ENCODE measurements around the gene PSMD1.

PSMD1 gene

DNA sequence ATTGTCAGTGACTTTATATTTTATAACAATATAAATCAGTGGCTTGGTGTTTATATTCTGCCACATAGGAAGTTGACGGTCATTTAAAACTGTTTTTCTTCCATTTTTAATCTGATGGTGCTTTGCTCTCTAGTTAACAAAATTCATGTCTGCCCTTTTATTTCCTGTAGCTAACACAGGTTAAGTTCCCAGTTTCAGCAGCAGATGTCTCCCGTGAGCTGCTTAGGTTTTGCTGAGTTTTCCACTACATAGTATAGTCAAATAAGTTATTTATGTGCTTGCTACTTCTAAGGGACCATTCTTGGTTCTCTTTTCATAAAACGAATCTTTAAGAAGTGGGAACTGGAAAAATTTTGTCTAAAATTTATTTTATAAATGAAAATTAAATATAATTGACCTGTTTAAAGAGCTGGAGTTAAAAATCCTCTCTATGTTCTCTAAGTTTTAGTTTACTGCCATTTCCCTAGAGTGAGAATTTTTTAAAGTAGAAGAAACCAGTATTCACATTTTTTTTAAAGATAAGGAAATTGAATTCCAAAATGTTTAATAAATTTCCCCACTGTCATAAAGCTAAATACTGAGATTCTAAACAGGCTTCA lies 47.5 kb downstream of the PSMD1 start:
- peak; percentile 65 for DNase-seq
- H3K4me3 Mint-ChIP-seq = no peak overlapping the region
- peak overlapping the region; percentile 18 for H3K27ac Mint-ChIP-seq
- no peaks in the 10 kb centered on the region for H3K4me1 Mint-ChIP-seq
- H3K36me3 Mint-ChIP-seq (ENCODE audit: low read depth) = peaks cover 33% of the 10 kb centered on the region
- no peaks in the 10 kb centered on the region for H3K27me3 Mint-ChIP-seq (ENCODE audit: low read depth, poor library complexity)
- TF ChIP-seq, protein P1, sequence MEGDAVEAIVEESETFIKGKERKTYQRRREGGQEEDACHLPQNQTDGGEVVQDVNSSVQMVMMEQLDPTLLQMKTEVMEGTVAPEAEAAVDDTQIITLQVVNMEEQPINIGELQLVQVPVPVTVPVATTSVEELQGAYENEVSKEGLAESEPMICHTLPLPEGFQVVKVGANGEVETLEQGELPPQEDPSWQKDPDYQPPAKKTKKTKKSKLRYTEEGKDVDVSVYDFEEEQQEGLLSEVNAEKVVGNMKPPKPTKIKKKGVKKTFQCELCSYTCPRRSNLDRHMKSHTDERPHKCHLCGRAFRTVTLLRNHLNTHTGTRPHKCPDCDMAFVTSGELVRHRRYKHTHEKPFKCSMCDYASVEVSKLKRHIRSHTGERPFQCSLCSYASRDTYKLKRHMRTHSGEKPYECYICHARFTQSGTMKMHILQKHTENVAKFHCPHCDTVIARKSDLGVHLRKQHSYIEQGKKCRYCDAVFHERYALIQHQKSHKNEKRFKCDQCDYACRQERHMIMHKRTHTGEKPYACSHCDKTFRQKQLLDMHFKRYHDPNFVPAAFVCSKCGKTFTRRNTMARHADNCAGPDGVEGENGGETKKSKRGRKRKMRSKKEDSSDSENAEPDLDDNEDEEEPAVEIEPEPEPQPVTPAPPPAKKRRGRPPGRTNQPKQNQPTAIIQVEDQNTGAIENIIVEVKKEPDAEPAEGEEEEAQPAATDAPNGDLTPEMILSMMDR (IDR thresholded peaks at IDR 0.05) = peak; percentile 85
- H3K9me3 Mint-ChIP-seq = peaks cover 21% of the 10 kb centered on the region

DNA sequence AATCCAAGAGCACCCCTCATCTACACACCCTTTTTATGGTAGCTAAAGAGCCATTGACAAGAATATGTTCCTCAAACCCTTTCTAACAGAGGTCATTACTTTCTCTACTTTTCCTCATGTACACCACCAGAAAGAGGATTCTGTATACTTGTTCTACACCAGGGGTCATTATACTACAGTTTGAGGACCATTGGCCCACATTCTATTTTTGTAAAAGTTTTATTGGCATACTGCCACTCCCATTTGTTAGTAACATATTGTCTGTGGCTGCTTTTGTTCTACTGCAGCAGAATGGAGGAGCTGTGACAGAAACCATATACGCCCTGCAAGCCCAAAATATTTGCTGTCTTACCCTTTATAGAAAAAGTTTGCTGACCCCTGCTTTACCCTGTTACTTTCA lies 53.9 kb downstream of the PSMD1 start:
- no peak for DNase-seq
- H3K9me3 Mint-ChIP-seq = no peaks in the 10 kb centered on the region
- H3K27me3 Mint-ChIP-seq (ENCODE audit: low read depth, poor library complexity) = no peaks in the 10 kb centered on the region
- H3K36me3 Mint-ChIP-seq (ENCODE audit: low read depth) = peaks cover 41% of the 10 kb centered on the region
- TF ChIP-seq, protein P1 (IDR thresholded peaks at IDR 0.05) = no peak
- no peaks in the 10 kb centered on the region for H3K4me1 Mint-ChIP-seq
- no peak overlapping the region for H3K27ac Mint-ChIP-seq
- no peak overlapping the region for H3K4me3 Mint-ChIP-seq

DNA sequence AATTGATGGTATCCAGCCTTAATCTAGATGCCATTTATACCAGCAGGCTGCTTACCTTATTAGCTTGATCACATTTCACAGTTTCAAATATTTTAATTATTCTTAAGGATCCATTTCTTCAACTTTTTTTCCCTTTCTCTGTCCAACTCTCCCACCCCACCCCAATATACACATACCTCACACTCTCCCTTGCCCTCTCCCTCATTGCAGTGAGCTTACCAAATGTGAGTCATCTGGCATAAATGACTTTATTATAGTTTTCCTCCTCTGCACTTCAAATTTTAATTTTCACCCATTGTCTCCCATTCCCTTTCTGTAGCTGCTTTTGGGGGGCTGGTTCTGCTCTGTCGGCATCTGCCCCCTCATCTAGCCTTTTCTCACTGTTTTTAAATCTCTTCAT lies 55.3 kb downstream of the PSMD1 start:
- H3K9me3 Mint-ChIP-seq = no peaks in the 10 kb centered on the region
- TF ChIP-seq, protein P1 (IDR thresholded peaks at IDR 0.05) = no peak
- H3K4me1 Mint-ChIP-seq = no peaks in the 10 kb centered on the region
- no peak for DNase-seq
- H3K27ac Mint-ChIP-seq = peak overlapping the region; percentile 90
- H3K27me3 Mint-ChIP-seq (ENCODE audit: low read depth, poor library complexity) = no peaks in the 10 kb centered on the region
- no peak overlapping the region for H3K4me3 Mint-ChIP-seq
- peaks cover 41% of the 10 kb centered on the region for H3K36me3 Mint-ChIP-seq (ENCODE audit: low read depth)

DNA sequence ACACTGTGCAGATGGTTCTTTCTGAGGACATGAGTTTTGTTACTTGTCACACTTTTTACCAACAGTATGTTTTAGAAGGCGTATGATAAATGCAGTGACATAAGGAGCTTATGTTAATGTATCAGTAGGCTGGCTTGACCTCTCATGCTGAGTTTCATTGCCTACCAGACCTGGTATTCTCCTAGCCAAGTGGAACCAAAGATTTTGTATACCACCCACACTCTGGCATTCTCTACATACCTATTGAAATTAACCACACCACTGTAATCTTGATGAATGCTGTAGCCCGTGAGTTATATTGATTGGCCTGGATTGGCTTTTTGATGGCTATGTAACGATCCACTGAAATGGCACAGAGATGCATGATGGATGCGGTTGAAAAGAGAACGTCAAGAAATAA lies 56.8 kb downstream of the PSMD1 start:
- Mint-ChIP-seq H3K36me3 (ENCODE audit: low read depth) (peaks cover 38% of the 10 kb centered on the region), H3K27me3 (ENCODE audit: low read depth, poor library complexity) (no peaks in the 10 kb centered on the region), H3K4me3 (no peak overlapping the region), H3K27ac (no peak overlapping the region), H3K4me1 (peaks cover 11% of the 10 kb centered on the region), H3K9me3 (no peaks in the 10 kb centered on the region)
- DNase-seq = no peak
- TF ChIP-seq, protein P1 (IDR thresholded peaks at IDR 0.05) = no peak

DNA sequence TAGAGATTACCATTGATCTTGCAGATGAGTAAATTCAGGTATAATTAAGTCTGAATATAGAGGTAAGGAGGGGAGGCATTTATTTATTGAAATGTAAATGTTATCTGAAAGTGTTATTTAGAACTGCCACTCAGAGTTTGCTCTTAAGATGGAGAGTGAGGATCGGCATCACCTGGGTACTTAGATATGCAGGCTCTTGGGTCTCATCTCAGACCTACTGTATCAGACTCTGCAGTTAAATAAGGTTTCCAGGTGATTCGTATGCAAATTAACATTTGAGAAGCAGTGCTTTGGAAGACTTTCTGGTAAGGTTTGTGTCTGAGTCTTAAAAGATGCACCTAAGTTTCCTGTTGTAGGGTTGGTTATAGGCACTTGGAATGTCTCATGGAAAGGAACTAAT lies 59.0 kb downstream of the PSMD1 start:
- Mint-ChIP-seq H3K27ac (peak overlapping the region; percentile 27), H3K9me3 (no peaks in the 10 kb centered on the region), H3K27me3 (ENCODE audit: low read depth, poor library complexity) (no peaks in the 10 kb centered on the region), H3K4me3 (no peak overlapping the region), H3K36me3 (ENCODE audit: low read depth) (peaks cover 23% of the 10 kb centered on the region), H3K4me1 (peaks cover 25% of the 10 kb centered on the region)
- TF ChIP-seq, protein P1 (IDR thresholded peaks at IDR 0.05) = no peak
- no peak for DNase-seq

DNA sequence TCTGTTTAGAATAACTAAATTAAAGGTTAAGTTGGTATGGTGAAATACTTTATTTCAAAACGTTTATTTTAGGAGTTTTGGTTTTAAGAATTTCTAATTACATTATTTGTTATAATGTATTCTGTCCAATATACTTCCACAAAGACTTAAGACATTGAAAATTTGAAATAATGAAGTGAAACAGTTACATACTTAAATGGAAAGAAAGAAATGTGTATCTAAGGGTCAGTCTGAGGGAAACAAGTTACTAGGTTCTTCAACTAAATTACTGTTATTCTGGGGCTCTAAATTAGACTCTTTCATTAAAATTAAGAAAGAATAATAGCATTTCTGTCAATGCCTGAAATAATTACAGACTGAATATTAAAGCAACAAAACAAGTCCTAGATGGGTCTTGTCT lies 60.5 kb downstream of the PSMD1 start:
- H3K9me3 Mint-ChIP-seq = no peaks in the 10 kb centered on the region
- H3K4me3 Mint-ChIP-seq = no peak overlapping the region
- no peaks in the 10 kb centered on the region for H3K27me3 Mint-ChIP-seq (ENCODE audit: low read depth, poor library complexity)
- H3K4me1 Mint-ChIP-seq = peaks cover 30% of the 10 kb centered on the region
- no peak for DNase-seq
- H3K27ac Mint-ChIP-seq = no peak overlapping the region
- TF ChIP-seq, protein P1 (IDR thresholded peaks at IDR 0.05) = no peak
- H3K36me3 Mint-ChIP-seq (ENCODE audit: low read depth) = peaks cover 16% of the 10 kb centered on the region

All from nephron progenitor cell (in vitro differentiated cells).